WERI-Rb-1 (cell line): Measurements from ENCODE around the gene C17orf100.
"Not testable (repeated sequence)": the region's sequence is repeated elsewhere in the genome, so short reads cannot be mapped to it uniquely, and the experiment has no call there.

Source experiments
- DNase-seq: peaks from one replicate; pipeline ENCODE4 v3.0.0-alpha.2; 2020
- H3K27ac ChIP-seq: fragments of 250-450 bp; sonication (Bioruptor Pico); 2 replicates; pipeline ENCODE4 v1.5.1; 2020; ENCODE audit warnings: mild to moderate bottlenecking, moderate library complexity
- H3K27me3 ChIP-seq: fragments of 250-450 bp; sonication (Bioruptor Pico); 2 replicates; pipeline ENCODE4 v1.5.1; 2021; ENCODE audit warnings: mild to moderate bottlenecking, low read depth, moderate library complexity; ENCODE audit not compliant: insufficient read depth, severe bottlenecking
- H3K36me3 ChIP-seq: fragments of 250-450 bp; sonication (Bioruptor Pico); 2 replicates; pipeline ENCODE4 v1.5.1; 2020; ENCODE audit warnings: mild to moderate bottlenecking, moderate library complexity
- H3K4me3 ChIP-seq: 2 replicates; pipeline ENCODE4 v1.5.1; 2011; ENCODE audit warnings: low read depth, mild to moderate bottlenecking, control low read depth, low read length
- H3K9me3 ChIP-seq: fragments of 250-450 bp; sonication (Bioruptor Pico); 2 replicates; pipeline ENCODE4 v1.5.1; 2021; ENCODE audit warnings: mild to moderate bottlenecking, moderate library complexity; ENCODE audit not compliant: severe bottlenecking
- TF ChIP-seq, protein P1 (sequence below): IDR thresholded peaks from 2 replicates; pipeline ENCODE4 v1.5.1; 2011; ENCODE audit warnings: low read depth, mild to moderate bottlenecking, control low read depth, inconsistent platforms, low read length

C17orf100 gene

DNA sequence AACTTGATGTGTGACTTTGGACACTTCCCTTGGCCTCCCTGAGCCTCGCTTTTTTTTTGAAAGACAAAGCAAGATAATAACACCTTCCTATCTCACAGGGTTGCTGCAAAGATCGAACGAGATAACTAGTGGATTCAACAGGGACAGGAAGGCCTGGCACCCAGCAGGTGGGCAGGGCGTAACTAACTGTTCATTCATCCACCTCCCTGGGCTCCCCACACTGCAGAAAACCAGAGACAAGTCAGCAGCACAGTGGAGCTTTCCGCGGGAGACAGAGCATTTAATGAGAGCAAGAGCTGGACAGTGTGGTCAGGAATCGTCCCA is 32.9 kb downstream of the C17orf100 start:
- no peaks in the 10 kb centered on the region for H3K36me3 ChIP-seq
- DNase-seq: no peak
- H3K4me3 ChIP-seq: no peak overlapping the region
- no peaks in the 10 kb centered on the region for H3K9me3 ChIP-seq
- TF ChIP-seq, protein P1, sequence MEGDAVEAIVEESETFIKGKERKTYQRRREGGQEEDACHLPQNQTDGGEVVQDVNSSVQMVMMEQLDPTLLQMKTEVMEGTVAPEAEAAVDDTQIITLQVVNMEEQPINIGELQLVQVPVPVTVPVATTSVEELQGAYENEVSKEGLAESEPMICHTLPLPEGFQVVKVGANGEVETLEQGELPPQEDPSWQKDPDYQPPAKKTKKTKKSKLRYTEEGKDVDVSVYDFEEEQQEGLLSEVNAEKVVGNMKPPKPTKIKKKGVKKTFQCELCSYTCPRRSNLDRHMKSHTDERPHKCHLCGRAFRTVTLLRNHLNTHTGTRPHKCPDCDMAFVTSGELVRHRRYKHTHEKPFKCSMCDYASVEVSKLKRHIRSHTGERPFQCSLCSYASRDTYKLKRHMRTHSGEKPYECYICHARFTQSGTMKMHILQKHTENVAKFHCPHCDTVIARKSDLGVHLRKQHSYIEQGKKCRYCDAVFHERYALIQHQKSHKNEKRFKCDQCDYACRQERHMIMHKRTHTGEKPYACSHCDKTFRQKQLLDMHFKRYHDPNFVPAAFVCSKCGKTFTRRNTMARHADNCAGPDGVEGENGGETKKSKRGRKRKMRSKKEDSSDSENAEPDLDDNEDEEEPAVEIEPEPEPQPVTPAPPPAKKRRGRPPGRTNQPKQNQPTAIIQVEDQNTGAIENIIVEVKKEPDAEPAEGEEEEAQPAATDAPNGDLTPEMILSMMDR: no peak
- peaks cover 43% of the 10 kb centered on the region for H3K27me3 ChIP-seq
- no peak overlapping the region for H3K27ac ChIP-seq

DNA sequence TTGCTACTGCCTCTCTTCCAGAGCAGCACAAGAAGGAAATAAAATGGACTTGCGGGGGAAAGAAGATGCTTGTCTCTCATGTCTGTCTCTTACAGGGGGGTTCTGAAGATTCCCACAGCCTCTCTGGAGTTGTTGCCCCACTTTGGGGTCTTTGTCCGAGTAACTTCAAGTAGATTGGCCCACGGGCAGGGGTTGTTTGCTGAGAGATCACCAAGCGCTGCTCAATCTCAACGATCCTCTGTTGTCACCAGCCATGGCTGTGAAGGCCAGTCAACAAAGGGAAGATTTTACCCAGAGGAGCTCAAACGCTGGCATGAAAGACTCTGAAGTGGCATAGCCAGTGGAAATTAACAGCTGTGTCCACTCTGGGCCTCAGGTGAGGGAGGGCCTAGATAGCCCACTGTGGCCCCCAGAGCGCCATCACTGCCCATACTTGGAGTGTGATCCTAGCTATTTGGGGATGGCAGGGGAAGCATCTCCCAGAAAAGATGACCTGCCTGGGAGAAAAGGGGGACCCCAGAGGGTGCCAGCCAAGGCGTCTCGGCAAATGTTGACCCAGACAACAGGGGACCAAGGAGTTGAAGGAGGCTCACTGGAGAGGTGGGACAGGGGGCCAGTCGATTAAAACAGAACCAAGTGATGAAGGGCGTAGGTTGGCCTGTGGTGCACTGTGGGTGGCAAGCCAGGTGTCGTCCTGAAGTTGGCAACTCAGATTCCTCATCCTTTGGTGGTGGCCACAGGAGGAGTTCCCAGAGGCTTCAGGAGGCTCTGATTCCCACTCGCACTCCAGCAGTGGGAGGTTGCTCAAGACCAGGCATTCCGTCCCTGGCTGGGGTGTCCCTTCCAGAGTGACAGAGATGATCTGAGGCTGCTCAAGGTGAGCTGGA is 33.6 kb downstream of the C17orf100 start:
- Histone ChIP-seq H3K9me3 (no peaks in the 10 kb centered on the region), H3K36me3 (no peaks in the 10 kb centered on the region), H3K27me3 (peaks cover 43% of the 10 kb centered on the region), H3K27ac (no peak overlapping the region), H3K4me3 (no peak overlapping the region)
- no peak for DNase-seq
- TF ChIP-seq, protein P1: no peak

DNA sequence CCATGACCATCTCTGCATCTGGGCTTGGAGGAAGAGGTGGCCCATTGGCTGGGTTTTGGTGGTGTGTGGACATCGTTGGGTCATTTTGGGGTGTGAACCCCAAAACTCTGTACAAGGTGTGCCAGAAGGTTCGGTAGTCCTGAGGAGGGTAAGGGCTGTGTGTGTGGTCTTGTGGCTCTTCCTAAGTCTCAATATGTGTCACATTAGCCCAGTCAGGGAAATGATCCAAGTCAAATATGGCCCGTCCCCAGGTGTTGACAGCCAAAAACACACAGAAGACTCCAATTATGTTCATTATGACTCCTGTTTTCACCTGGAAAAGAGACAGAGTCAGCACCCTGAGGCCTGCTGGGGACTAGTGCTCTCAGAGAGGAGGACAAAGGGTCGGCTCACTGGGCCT is 34.5 kb downstream of the C17orf100 start:
- H3K27me3 ChIP-seq: peaks cover 38% of the 10 kb centered on the region
- TF ChIP-seq, protein P1: no peak
- no peak for DNase-seq
- H3K27ac ChIP-seq: no peak overlapping the region
- no peaks in the 10 kb centered on the region for H3K36me3 ChIP-seq
- H3K9me3 ChIP-seq: no peaks in the 10 kb centered on the region
- no peak overlapping the region for H3K4me3 ChIP-seq

DNA sequence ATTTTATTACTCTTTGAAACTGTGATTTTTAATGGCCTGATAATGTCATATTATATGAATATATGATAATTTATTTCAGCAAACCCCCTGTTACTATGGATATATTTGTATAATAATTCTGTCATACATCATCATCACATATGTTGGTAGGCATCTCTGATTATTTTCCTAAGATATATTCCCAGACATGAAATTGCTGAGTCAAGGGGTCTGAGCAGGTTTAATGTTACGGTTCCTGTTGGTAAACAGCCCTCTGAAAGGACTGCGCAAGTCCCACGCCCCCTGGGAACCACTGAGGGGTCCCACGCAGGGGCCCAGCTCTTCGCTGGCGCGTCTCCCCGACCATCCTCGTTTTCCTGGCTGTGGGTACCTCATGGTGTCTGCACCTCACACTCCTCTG is 37.4 kb downstream of the C17orf100 start:
- no peaks in the 10 kb centered on the region for H3K36me3 ChIP-seq

DNA sequence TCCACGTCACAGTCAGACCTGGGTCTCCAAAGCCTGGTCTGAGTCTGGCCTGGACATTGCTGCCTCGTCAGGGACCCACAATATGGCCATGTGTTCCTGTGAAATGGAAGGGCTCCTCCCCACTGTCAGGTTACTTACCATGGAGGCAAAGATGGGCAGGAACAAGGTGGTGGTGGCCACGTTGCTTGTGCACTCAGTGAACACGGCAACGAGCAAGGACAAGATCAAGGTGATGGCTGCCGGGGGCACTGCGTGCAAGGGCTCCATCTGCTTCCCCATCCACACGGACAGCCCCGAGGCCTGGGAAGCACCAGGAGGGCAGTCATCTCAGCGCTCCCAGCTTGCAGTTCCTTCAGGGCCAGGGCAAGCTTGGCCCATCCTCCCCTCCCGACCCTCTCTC is 39.1 kb downstream of the C17orf100 start:
- DNase-seq: no peak
- no peaks in the 10 kb centered on the region for H3K36me3 ChIP-seq
- H3K27ac ChIP-seq: no peak overlapping the region
- H3K27me3 ChIP-seq: peaks cover 18% of the 10 kb centered on the region
- TF ChIP-seq, protein P1: no peak
- no peak overlapping the region for H3K4me3 ChIP-seq
- H3K9me3 ChIP-seq: no peaks in the 10 kb centered on the region

More for the DNA sequence above, 37.4 kb downstream of the C17orf100 start:
- TF ChIP-seq, protein P1: no peak
- Histone ChIP-seq H3K27me3 (peaks cover 24% of the 10 kb centered on the region), H3K27ac (no peak overlapping the region), H3K9me3 (no peaks in the 10 kb centered on the region), H3K4me3 (no peak overlapping the region)
- DNase-seq: no peak

DNA sequence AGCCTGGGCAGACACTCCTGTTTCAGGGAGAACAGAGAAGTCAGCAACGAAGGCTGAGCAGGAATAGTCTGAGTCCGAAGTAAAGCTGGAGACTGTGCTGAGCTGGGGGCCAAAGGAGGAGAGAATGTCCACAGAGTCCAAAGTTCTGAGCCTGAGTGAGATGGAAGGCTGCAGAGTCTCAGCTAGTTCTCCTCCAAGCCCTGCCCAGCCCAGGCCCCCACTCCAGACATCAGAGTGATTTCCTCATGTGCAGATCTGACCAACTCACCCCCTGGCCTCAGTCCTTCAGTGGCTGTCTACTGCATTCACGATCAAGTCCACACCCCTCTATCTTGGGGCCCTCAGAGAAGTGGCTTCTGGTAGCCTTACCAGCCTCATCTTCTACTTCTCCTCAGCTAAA is 40.0 kb downstream of the C17orf100 start:
- Histone ChIP-seq H3K9me3 (no peaks in the 10 kb centered on the region), H3K27ac (no peak overlapping the region), H3K36me3 (no peaks in the 10 kb centered on the region), H3K27me3 (peaks cover 23% of the 10 kb centered on the region), H3K4me3 (no peak overlapping the region)
- no peak for DNase-seq
- TF ChIP-seq, protein P1: no peak

DNA sequence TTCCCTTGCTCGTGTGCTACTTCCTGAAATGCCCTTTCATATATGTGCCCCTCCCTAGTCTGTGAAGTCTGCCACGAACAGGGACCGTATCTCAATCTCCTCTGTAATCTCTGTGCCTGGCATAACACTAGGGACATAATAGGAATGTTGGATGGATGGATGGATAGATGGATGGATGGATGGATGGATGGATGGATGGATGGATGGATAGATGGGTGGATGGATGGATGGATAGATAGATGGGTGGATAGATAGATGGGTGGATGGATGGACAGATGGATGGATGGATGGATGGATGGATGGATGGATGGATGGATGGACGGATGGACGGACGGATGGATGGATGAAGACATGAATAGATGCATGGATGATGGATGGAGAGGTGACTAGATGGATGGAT is 40.4 kb downstream of the C17orf100 start:
- peaks cover 19% of the 10 kb centered on the region for H3K27me3 ChIP-seq
- not testable (repeated sequence) for H3K36me3 ChIP-seq, H3K9me3 ChIP-seq, H3K27ac ChIP-seq, H3K4me3 ChIP-seq, DNase-seq
